ENCODE results near the gene RHPN2.

RHPN2 gene

GRCh38 chr19:32933571-32933970 is 131.1 kb downstream of the RHPN2 start:
- Mint-ChIP-seq H3K27ac (no peak overlapping the region), H3K27me3 (no peaks in the 10 kb centered on the region), H3K4me1 (ENCODE audit: low read depth) (no peaks in the 10 kb centered on the region), H3K9me3 (peaks cover 2% of the 10 kb centered on the region), H3K4me3 (no peak overlapping the region), H3K36me3 (ENCODE audit: low read depth) (peaks cover 57% of the 10 kb centered on the region)
- no peak for DNase-seq

GRCh38 chr19:32930567-32930966 is 134.1 kb downstream of the RHPN2 start:
- H3K4me3 Mint-ChIP-seq: no peak overlapping the region
- peaks cover 6% of the 10 kb centered on the region for H3K9me3 Mint-ChIP-seq
- peaks cover 60% of the 10 kb centered on the region for H3K36me3 Mint-ChIP-seq (ENCODE audit: low read depth)

GRCh38 chr19:32928806-32929205 is 135.9 kb downstream of the RHPN2 start:
- H3K36me3 Mint-ChIP-seq (ENCODE audit: low read depth): peaks cover 64% of the 10 kb centered on the region

More at GRCh38 chr19:32930567-32930966, 134.1 kb downstream of the RHPN2 start:
- H3K27me3 Mint-ChIP-seq: no peaks in the 10 kb centered on the region
- no peaks in the 10 kb centered on the region for H3K4me1 Mint-ChIP-seq (ENCODE audit: low read depth)
- no peak overlapping the region for H3K27ac Mint-ChIP-seq
- no peak for DNase-seq

More at GRCh38 chr19:32928806-32929205, 135.9 kb downstream of the RHPN2 start:
- Mint-ChIP-seq H3K27ac (no peak overlapping the region), H3K9me3 (peaks cover 6% of the 10 kb centered on the region), H3K4me3 (no peak overlapping the region), H3K4me1 (ENCODE audit: low read depth) (no peaks in the 10 kb centered on the region), H3K27me3 (no peaks in the 10 kb centered on the region)
- no peak for DNase-seq

Data from activated T-cell treated with anti-CD3 and anti-CD28 coated beads, Interleukin-2, amount 50 U/mL, for 24 hours (primary cell).